GM23338 (cell line): Measurements from ENCODE around the gene OPTC. TPM values are rescaled to one million over a fixed set of nuclear protein-coding genes. Genes with fewer than 3 reads are reported as not detected.
A peak's percentile ranks its signal among the peaks of the same experiment; 100 is the strongest.

ENCODE experiments used
- ATAC-seq: fragments of 200-7000 bp; cut with Tn5 transposase; 3 replicates; pipeline ENCODE4 v1.9.1; 2020
- DNase-seq: peaks from one replicate; pipeline ENCODE4 v3.0.0-alpha.2; 2015; ENCODE audit warnings: low spot score
- H2AFZ ChIP-seq: fragments of 200-600 bp; sonication (generic); 2 replicates; pipeline ENCODE4 v1.8.0; 2016; ENCODE audit warnings: antibody characterized with exemption, mild to moderate bottlenecking, moderate library complexity
- H3F3A ChIP-seq: fragments of 200-600 bp; sonication (generic); replicated peaks from 2 replicates; pipeline ENCODE4 v1.8.0; 2017; ENCODE audit warnings: antibody characterized with exemption, mixed run types, low read depth
- H3K27ac ChIP-seq: fragments of 200-600 bp; sonication (generic); 2 replicates; pipeline ENCODE4 v1.6.1; 2016; ENCODE audit warnings: low read depth
- H3K27me3 ChIP-seq: fragments of 200-600 bp; sonication (generic); 2 replicates; pipeline ENCODE4 v1.8.0; 2016; ENCODE audit warnings: mild to moderate bottlenecking, mixed run types, moderate library complexity; ENCODE audit not compliant: insufficient read depth
- H3K36me3 ChIP-seq: fragments of 200-600 bp; sonication (generic); 2 replicates; pipeline ENCODE4 v1.8.0; 2016; ENCODE audit warnings: mild to moderate bottlenecking; ENCODE audit not compliant: insufficient read depth
- H3K4me1 ChIP-seq: fragments of 200-600 bp; sonication (generic); 2 replicates; pipeline ENCODE4 v1.8.0; 2016; ENCODE audit warnings: mild to moderate bottlenecking, moderate library complexity; ENCODE audit not compliant: insufficient read depth
- H3K4me2 ChIP-seq: fragments of 200-600 bp; sonication (generic); 2 replicates; pipeline ENCODE4 v1.7.1; 2017; ENCODE audit warnings: mixed run types
- H3K4me3 ChIP-seq: fragments of 200-600 bp; sonication (generic); 2 replicates; pipeline ENCODE4 v1.6.1; 2016; ENCODE audit warnings: mixed run types
- H3K79me2 ChIP-seq: fragments of 200-600 bp; sonication (generic); replicated peaks from 2 replicates; pipeline ENCODE4 v1.8.0; 2017; ENCODE audit warnings: mild to moderate bottlenecking; ENCODE audit not compliant: insufficient read depth
- H3K9me2 ChIP-seq: fragments of 200-600 bp; sonication (generic); 2 replicates; pipeline ENCODE4 v1.8.0; 2017; ENCODE audit not compliant: insufficient read depth
- H4K20me1 ChIP-seq: fragments of 200-600 bp; sonication (generic); replicated peaks from 2 replicates; pipeline ENCODE4 v1.8.0; 2017; ENCODE audit warnings: mild to moderate bottlenecking; ENCODE audit not compliant: insufficient read depth
- H3K27ac Mint-ChIP-seq: 2 replicates; pipeline ENCODE4 v1.8.0; 2020; ENCODE audit warnings: inconsistent platforms, mild to moderate bottlenecking, moderate library complexity, mixed read lengths
- H3K27me3 Mint-ChIP-seq: 3 replicates; pipeline ENCODE4 v1.8.0; 2022; ENCODE audit warnings: low read depth, mild to moderate bottlenecking, moderate library complexity, mixed read lengths, inconsistent platforms; ENCODE audit not compliant: insufficient read depth, poor library complexity
- H3K36me3 Mint-ChIP-seq: 3 replicates; pipeline ENCODE4 v1.8.0; 2021; ENCODE audit warnings: low read depth, mild to moderate bottlenecking, inconsistent platforms, moderate library complexity, mixed read lengths
- H3K4me1 Mint-ChIP-seq: 3 replicates; pipeline ENCODE4 v1.8.0; 2020; ENCODE audit warnings: mild to moderate bottlenecking, inconsistent platforms, mixed read lengths
- H3K4me3 Mint-ChIP-seq: 3 replicates; pipeline ENCODE4 v1.8.0; 2021; ENCODE audit warnings: moderate library complexity, mild to moderate bottlenecking, inconsistent platforms, mixed read lengths
- H3K9me3 Mint-ChIP-seq: 3 replicates; pipeline ENCODE4 v1.8.0; 2020; ENCODE audit warnings: moderate library complexity, mild to moderate bottlenecking, inconsistent platforms, mixed read lengths
- ETS1 ChIP-seq: IDR thresholded peaks from 2 replicates; pipeline ENCODE4 v1.6.1; 2016; ENCODE audit warnings: antibody characterized with exemption
- EZH2 ChIP-seq: fragments of 200-600 bp; sonication (generic); IDR thresholded peaks from one replicate; pipeline ENCODE4 v1.8.0; 2017; ENCODE audit warnings: antibody characterized with exemption, mild to moderate bottlenecking, low read depth; ENCODE audit not compliant: unreplicated experiment
- EZH2phosphoT487 ChIP-seq: fragments of 200-600 bp; sonication (generic); IDR thresholded peaks from one replicate; pipeline ENCODE4 v1.8.1; 2018; ENCODE audit warnings: antibody characterized with exemption; ENCODE audit not compliant: unreplicated experiment
- JUNB ChIP-seq: IDR thresholded peaks from one replicate; pipeline ENCODE4 v1.6.1; 2016; ENCODE audit warnings: antibody characterized with exemption; ENCODE audit not compliant: unreplicated experiment
- NANOG ChIP-seq: IDR thresholded peaks from 2 replicates; pipeline ENCODE4 v1.6.1; 2016; ENCODE audit warnings: antibody characterized with exemption, borderline replicate concordance
- POLR2AphosphoS5 ChIP-seq: IDR thresholded peaks from 2 replicates; pipeline ENCODE4 v1.6.1; 2016; ENCODE audit warnings: antibody characterized with exemption, low read depth
- REST ChIP-seq: IDR thresholded peaks from one replicate; pipeline ENCODE4 v1.6.1; 2018; ENCODE audit warnings: antibody characterized with exemption; ENCODE audit not compliant: unreplicated experiment
- STAT1 ChIP-seq: IDR thresholded peaks from one replicate; pipeline ENCODE4 v1.6.1; 2016; ENCODE audit warnings: antibody characterized with exemption; ENCODE audit not compliant: unreplicated experiment
- ZNF114 ChIP-seq: fragments of 250-450 bp; sonication (Bioruptor Pico); IDR thresholded peaks from 2 replicates; pipeline ENCODE4 v1.5.0; 2020; ENCODE audit warnings: mild to moderate bottlenecking, moderate library complexity
- ZNF331 ChIP-seq: fragments of 250-450 bp; sonication (Bioruptor Pico); IDR thresholded peaks from 2 replicates; pipeline ENCODE4 v1.5.0; 2020; ENCODE audit warnings: low read depth, mild to moderate bottlenecking, moderate library complexity
- ZNF462 ChIP-seq: fragments of 250-450 bp; sonication (Bioruptor Pico); IDR thresholded peaks from 2 replicates; pipeline ENCODE4 v1.5.0; 2020; ENCODE audit warnings: mild to moderate bottlenecking, moderate library complexity
- polyA plus RNA-seq: library from polyadenylated mRNA; unstranded; fragments of >200 nt; fragmentation: Nextera tagmentation; extraction: Ambion mirVana; gene quantifications from 2 replicates; pipeline ENCODE4 v1.2.1, GENCODE V29; 2016
- total RNA-seq: library from RNA; depleted of rRNA; stranded (reverse); fragments of >200 nt; shearing (Covaris generic); gene quantifications from 2 replicates; pipeline ENCODE4 v1.2.3, GENCODE V29; 2014

OPTC gene
- total and polyA plus RNA-seq, 2 experiments from 2014 or later = 0.50 to 1.0 TPM

GRCh38 chr1:203547771-203548421, 53.9 kb downstream of the OPTC start:
- H3K4me3 ChIP-seq = no peak overlapping the region
- H3K9me3 Mint-ChIP-seq = no peaks in the 10 kb centered on the region
- H4K20me1 ChIP-seq = no peaks in the 10 kb centered on the region
- H3K9me2 ChIP-seq = no peaks in the 10 kb centered on the region
- H3K79me2 ChIP-seq = no peaks in the 10 kb centered on the region
- peak overlapping the region; percentile 59 for H3K4me2 ChIP-seq
- H3K27me3 ChIP-seq = no peaks in the 10 kb centered on the region
- peak overlapping the region; percentile 12; the same call in 1 of the 2 replicates for H3K27ac Mint-ChIP-seq
- no peaks in the 10 kb centered on the region for H3K36me3 Mint-ChIP-seq
- no peaks in the 10 kb centered on the region for H3K36me3 ChIP-seq
- peaks cover 45% of the 10 kb centered on the region for H3K4me1 Mint-ChIP-seq
- H2AFZ ChIP-seq = peak overlapping the region; percentile 3; the same call in 1 of the 2 replicates
- no peak overlapping the region; the same call in 2 of the 3 replicates for H3K4me3 Mint-ChIP-seq
- DNase-seq (no peak), ATAC-seq (no peak)
- H3K4me1 ChIP-seq = peaks cover 47% of the 10 kb centered on the region
- TF ChIP-seq EZH2phosphoT487 (no peak), ZNF114 (CRISPR knock-in tag) (no peak)
- H3K27ac ChIP-seq = no peak overlapping the region
- H3K27me3 Mint-ChIP-seq = peaks cover 7% of the 10 kb centered on the region
- H3F3A ChIP-seq = no peaks in the 10 kb centered on the region

- Histone ChIP-seq H3K9me2 (no peaks in the 10 kb centered on the region), H4K20me1 (no peaks in the 10 kb centered on the region), H3K79me2 (no peaks in the 10 kb centered on the region), H3K27ac (peak overlapping the region; percentile 67), H3F3A (no peaks in the 10 kb centered on the region), H3K4me2 (peak overlapping the region; percentile 59), H2AFZ (no peak overlapping the region), H3K4me3 (peak overlapping the region; percentile 10; the same call in 1 of the 2 replicates), H3K36me3 (no peaks in the 10 kb centered on the region), H3K27me3 (no peaks in the 10 kb centered on the region), H3K4me1 (peaks cover 46% of the 10 kb centered on the region)
- Mint-ChIP-seq H3K4me3 (peak overlapping the region; percentile 28; the same call in 2 of the 3 replicates), H3K4me1 (peaks cover 46% of the 10 kb centered on the region), H3K27me3 (peaks cover 2% of the 10 kb centered on the region), H3K27ac (peak overlapping the region; percentile 87; the same call in 1 of the 2 replicates), H3K36me3 (no peaks in the 10 kb centered on the region), H3K9me3 (no peaks in the 10 kb centered on the region)
- no peak for DNase-seq
- ATAC-seq = no peak
- TF ChIP-seq EZH2 (no peak), POLR2AphosphoS5 (no peak), STAT1 (no peak), NANOG (no peak), JUNB (no peak), ZNF462 (no peak), ETS1 (no peak), ZNF331 (CRISPR knock-in tag) (no peak), REST (no peak)
Measured at GRCh38 chr1:203548892-203549291, 54.9 kb downstream of the OPTC start.
